WTC11 (cell line): ENCODE data around the gene RTN3.

Source experiments
- ATF1 ChIP-seq: sonication (generic); formaldehyde crosslinking; IDR thresholded peaks from 2 replicates; pipeline ENCODE4 v1.8.1; 2023; ENCODE audit warnings: mild to moderate bottlenecking, moderate library complexity, missing genetic modification reagents
- CTCF ChIP-seq: fragments of 200-600 bp; IDR thresholded peaks from 2 replicates; pipeline ENCODE4 v1.8.0; 2022; ENCODE audit warnings: antibody characterized with exemption
- ETV6 ChIP-seq: sonication (generic); formaldehyde crosslinking; IDR thresholded peaks from 2 replicates; pipeline ENCODE4 v1.8.1; 2022; ENCODE audit warnings: mild to moderate bottlenecking, missing genetic modification reagents
- FOXJ3 ChIP-seq: sonication (generic); formaldehyde crosslinking; IDR thresholded peaks from 2 replicates; pipeline ENCODE4 v1.9.0; 2021; ENCODE audit warnings: missing genetic modification reagents, mild to moderate bottlenecking, borderline replicate concordance
- JUN ChIP-seq: sonication (generic); formaldehyde crosslinking; IDR thresholded peaks from 2 replicates; pipeline ENCODE4 v1.8.0; 2023; ENCODE audit warnings: mild to moderate bottlenecking, missing genetic modification reagents
- KAT7 ChIP-seq: sonication (generic); formaldehyde crosslinking; IDR thresholded peaks from 2 replicates; pipeline ENCODE4 v1.8.1; 2023; ENCODE audit warnings: missing genetic modification reagents, mild to moderate bottlenecking, borderline replicate concordance
- NFYB ChIP-seq: sonication (generic); formaldehyde crosslinking; conservative IDR thresholded peaks from 2 replicates; pipeline ENCODE4 v1.8.0; 2022; ENCODE audit warnings: low read depth, missing genetic modification reagents
- ZNF138 ChIP-seq: sonication (generic); formaldehyde crosslinking; conservative IDR thresholded peaks from 2 replicates; pipeline ENCODE4 v1.8.1; 2022; ENCODE audit warnings: mild to moderate bottlenecking, moderate library complexity, missing genetic modification reagents

GRCh38 chr11:63672156-63672463 is 9.2 kb upstream of the RTN3 start:
- TF ChIP-seq CTCF (no peak), JUN (CRISPR knock-in tag) (no peak), ATF1 (no peak), FOXJ3 (CRISPR knock-in tag) (no peak), ZNF138 (no peak), ETV6 (CRISPR knock-in tag) (no peak), NFYB (CRISPR knock-in tag) (no peak), KAT7 (CRISPR knock-in tag) (no peak)
